GM19099 (cell line): ENCODE data around the gene MGAT5.

Source experiments
- POLR2A ChIP-seq: IDR thresholded peaks from 3 replicates; pipeline ENCODE4 v1.6.1; 2011; ENCODE audit warnings: low read depth; ENCODE audit not compliant: insufficient read length; ENCODE audit errors: extremely low read depth

Gene MGAT5, protein sequence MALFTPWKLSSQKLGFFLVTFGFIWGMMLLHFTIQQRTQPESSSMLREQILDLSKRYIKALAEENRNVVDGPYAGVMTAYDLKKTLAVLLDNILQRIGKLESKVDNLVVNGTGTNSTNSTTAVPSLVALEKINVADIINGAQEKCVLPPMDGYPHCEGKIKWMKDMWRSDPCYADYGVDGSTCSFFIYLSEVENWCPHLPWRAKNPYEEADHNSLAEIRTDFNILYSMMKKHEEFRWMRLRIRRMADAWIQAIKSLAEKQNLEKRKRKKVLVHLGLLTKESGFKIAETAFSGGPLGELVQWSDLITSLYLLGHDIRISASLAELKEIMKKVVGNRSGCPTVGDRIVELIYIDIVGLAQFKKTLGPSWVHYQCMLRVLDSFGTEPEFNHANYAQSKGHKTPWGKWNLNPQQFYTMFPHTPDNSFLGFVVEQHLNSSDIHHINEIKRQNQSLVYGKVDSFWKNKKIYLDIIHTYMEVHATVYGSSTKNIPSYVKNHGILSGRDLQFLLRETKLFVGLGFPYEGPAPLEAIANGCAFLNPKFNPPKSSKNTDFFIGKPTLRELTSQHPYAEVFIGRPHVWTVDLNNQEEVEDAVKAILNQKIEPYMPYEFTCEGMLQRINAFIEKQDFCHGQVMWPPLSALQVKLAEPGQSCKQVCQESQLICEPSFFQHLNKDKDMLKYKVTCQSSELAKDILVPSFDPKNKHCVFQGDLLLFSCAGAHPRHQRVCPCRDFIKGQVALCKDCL

DNA sequence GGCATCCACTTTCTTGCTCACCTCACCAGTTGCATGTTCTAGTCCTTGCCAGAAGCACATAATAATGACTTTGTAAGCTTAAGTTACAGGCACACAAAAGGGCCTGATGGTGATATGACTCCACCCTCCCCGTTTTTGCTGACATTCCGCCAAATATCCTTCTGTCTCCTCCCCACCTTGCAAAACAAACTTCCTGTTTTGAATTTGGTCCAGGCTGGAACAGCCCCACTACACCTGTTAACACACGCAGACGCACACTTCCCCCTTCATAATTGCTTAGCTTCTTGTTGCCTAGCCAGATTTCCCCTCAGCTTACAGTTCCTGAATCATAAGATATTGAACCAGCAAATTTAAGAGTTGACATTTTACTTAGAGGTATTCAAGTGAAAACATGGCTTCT, at the start of gene MGAT5:
Gene MGAT5 (plus strand): TSS at position 269 of the 400 bp plus-strand sequence. CDS start 332 bp downstream, outside the sequence.
- TF ChIP-seq POLR2A, result no peak

DNA sequence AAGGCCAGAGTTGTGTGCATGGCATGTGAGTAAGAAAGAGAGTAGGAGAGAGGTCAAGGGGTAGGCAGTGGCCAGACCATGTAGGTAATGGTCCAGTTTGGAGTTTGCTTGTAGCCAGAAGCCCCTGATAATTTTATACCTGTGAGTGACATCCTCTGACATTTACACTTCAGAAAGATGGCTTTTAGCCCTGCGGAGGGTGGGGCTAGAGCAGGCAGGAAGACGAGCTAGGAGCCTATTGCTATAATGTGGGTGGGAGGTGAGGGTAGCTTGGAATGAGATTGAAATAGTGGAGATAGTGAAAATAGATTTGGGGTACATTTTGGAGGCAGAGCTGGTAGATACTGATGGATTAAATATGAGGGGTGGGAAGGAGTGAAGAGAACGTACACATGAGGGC, 48.8 kb upstream of the MGAT5 start:
- TF ChIP-seq POLR2A, result no peak

DNA sequence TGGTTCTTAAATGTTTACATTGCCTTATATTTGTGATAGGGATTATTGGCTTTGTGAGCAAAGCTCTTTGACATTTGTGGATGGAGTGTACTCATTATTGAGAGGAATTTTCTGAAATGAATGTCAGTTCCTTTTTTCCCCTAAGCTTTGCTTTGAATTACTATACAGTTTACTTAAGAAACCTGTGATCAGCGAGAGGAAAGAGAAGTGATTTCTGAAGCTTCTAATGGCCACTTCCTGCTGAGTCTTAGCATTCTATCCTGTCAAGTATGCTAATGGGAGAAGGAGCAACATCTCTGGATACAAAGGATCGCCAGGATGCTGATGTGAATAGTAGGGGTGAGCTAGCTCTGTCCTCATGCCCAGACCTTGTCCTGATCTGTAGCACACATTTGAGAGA, 47.8 kb upstream of the MGAT5 start:
- no peak for TF ChIP-seq POLR2A

DNA sequence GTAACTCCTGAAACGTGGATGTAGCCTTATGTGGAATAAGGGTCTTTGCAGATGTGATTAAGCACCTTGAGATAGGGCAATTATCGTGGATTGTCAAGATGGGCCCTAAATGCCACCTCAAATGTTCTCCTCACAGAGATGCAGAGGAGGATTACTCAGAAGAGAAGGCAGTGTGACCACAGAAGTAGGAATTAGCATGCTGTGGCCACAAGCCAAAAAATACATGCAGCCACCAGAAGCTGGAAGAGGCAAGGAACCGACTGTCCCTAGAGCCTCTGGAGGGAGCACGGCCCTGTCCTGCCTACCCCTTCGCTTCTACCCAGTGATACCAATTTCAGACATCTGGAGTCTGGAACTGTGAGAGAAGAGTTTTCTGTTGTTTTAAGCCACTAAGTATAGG, 47.3 kb upstream of the MGAT5 start:
- no peak for TF ChIP-seq POLR2A

DNA sequence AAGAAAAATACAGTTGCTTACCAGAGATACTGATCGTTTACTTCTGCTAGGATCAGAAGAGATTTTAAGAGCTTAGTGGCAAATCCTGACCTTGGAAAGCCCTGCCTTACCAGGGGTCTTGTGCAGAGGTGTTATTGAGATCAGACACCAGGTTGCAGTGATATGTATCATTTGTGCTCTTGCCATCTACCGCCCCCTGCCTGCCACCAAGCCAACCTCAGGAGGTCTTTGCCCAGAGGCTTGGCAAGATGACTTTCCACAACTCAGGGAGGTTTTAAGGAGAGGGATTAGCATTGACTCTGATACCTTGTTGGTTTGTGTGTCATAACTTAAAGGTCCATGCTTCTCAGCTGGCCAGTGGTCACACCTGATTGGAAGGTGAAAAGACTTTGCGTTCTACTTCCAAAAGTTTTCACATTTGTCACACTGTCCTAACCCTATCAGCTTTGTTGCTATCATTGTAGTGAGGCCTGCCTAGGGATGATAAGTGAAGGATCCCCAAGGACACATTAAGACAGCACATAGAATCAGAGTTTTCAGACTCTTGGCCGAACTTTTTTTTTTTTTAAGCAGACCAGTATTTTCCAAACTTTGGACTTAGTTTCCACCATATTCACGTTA, 46.2 kb upstream of the MGAT5 start:
- no peak for TF ChIP-seq POLR2A

DNA sequence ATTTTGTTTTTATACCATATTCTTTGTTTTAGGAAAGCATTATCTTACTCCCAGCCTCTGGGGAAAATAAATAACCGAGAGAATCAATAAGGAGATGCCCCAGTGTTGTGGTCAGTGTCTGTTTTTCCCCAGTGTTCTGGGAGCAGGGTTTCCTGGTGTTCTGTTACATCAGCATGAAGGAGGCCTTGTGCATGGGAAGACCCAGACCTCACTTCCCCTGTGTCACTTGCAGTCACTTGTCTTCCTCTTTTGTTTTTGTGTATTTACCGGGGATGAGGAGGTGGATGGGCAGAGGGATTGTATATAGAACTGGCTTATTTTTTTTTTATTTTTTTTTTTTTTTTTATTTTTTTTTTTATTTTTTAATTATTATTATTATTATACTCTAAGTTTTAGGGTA, 45.0 kb upstream of the MGAT5 start:
- no peak for TF ChIP-seq POLR2A

DNA sequence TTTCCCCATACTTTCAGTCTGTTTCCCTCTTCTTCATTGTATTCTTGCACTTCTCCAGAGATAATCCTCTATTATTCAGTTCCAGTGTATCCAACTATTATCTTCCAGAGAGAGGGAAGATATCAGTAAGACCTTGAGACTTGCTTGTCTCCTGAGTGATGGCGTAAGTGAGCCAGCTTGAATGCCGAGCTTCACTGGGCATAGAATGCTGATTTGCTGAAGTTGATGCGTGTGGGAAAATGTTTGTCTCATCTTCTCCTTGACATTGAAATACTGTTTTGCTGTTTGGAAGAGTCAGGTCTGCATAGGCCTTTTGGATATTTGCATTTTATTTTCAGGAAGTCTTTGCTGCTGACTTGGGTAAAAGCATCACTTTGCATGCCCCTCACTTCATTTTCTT, 41.1 kb upstream of the MGAT5 start:
- TF ChIP-seq POLR2A, result no peak

DNA sequence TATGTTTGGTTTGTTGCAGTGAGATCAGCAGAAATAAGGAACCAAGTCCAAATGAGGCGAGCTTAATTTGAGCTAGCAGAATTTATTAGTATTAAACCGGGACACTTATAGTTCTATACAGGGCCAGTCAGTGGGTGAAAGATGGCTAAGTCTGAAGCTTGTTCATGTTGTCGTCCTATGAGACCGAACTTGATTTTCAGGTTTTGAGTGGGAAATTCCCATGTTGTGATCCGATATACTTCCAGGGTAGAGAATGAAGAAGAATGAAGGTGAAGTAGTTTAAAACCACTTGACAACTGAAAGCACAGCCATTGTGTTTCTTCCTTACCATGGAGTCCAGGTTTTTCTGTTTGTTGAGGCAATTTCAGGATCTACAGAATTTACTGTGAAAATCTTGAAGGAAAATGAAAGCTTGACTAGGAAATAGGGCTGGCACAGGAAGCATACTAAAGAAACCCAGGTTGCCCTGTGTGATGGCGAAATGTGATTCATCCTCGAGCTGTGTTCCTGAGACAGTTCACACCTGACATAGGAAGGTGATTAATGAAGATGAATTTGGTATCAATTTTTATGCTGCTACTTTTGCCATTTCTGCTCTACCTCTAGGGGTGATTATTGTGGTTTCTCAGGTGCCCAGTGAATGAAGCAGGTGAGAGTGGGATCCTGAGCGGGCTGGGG, 37.6 kb upstream of the MGAT5 start:
- TF ChIP-seq POLR2A, result no peak

DNA sequence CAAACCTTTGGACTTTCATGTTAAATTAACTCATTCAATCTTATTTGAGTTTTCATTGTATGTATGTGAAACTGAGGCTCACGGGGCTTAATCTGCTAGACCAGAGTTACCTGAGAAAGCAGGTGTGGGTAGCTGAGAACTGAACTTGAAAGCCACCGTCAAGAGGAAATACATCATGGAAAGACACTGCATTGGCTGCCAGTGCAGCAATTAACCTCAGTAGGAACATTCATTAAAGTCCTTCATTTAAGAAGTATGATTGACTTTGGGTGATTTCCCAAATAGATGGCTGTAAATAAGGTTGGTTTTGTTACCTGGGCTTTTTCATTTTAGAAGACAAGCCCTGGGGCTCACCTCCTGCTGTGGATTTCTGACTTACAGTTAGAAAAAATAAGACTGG, 36.5 kb upstream of the MGAT5 start:
- TF ChIP-seq POLR2A, result no peak

DNA sequence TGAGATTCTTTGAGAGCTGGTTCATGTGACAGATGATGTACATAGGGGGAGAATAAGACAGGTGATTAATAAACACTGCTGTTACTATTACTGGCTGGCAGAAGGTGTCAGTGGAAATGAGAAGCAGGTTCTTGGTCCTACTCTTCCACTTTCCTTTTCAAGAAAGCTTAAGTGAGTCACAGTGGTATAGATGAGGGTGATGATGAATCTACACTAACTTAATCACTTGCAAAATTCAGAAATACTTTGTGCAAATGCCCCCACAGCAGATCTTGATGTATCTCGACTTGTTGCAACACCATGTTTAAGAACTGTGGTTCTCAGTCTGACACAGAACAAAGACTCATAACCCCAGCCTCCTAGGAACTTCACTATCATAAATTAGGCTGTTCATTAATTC, 35.9 kb upstream of the MGAT5 start:
- TF ChIP-seq POLR2A, result no peak

DNA sequence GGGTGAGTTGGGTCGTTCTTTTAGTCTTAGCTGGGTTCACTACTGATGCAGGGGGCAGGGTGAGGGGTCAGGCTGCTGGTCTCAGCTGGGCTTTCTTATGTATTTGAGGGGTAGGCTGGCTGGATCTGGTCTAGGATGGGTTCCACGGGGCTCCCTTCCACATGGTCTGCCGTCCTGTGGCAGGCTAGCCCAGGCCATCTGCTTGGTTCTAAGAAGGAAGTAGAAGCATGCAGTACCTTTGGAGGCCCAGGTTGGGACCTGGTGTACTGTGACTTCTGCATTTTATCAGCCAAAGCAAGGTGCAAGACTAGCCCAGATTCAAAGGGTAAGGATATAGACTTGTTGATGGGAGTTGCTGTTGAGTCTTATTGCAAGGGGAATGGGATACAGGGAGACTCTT, 35.5 kb upstream of the MGAT5 start:
- TF ChIP-seq POLR2A, result no peak

DNA sequence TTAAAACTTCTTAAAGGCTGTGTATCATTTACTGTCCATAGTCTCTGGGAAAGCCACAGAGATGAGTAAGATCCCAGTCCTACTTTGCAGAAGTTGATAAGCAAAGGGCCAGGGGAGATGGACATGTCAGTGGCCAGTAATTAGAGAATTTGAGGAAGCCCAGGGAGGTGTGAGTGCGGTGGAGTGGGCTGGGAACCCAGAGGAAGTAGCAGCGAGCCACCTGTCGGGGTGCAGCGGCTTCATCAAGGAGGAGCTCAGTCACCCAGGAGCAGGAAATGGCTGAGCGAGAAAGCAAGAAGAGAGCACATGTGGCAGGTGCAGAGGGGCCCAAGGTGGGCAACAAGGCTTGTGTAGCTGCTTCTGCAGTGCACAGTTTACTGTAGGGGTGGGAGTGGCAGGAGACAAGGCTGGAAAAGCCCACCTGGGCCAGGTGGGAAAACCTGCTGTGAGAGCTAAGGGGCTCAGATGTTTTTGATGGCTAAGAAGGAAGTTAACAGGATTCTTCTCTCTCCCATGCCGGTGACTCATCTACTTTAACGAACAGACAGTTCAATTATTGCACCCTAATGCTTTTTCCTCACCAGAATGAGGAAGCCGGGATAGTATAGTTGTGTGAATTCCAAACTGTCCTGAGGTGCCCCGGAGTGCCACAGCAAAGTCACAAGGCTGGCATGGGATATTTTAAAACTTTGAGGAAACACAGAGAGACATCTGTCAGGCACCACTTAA, 34.8 kb upstream of the MGAT5 start:
- no peak for TF ChIP-seq POLR2A

DNA sequence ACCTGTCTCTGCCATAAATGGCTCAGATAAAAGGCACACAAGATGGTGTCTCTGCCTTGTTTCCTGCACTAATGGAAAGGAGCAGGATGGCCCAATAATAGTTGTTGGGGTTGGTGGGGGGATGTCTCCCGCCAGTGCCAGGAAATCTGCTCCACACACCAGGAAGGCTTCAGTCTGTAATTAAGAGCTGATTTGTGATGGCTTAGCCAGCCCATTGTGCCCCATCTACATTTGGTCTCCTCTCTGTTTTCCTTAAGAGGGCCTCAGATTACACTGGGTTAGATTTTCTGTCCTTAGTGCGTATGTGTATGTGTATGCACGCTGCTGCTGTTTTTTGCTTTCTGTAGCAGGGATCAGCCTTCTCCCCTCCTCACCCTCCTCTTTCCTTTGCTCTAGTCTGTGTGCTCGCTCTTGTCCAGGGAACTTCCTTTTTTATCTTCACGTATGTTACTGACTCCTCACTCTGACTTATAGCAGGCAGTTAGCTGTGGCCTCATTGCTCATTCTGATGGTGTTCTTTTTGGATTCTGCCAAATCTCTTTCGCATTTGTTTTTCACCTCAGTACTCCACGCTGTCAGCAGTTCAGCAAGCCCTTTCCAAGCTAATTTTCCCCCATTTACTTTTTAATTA, 33.4 kb upstream of the MGAT5 start:
- no peak for TF ChIP-seq POLR2A

DNA sequence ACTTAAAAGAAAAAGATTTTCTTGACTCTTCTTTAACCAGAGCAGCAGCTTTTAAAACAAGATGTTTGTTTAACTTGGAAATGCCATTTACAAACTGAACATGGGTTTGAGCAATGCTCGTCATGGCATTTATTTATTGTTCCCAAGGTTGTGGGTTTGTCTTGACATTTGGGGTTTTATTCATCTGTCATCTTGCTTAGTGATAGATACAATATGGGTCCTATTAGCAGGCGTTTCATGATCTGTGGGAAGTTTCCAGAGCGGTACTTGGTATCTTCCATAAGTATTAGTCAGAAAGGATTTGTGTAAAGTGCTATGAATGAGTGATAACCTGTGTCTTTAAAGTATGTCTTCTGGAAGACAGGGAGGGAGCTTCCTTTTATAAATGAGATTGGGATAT, 29.9 kb upstream of the MGAT5 start:
- no peak for TF ChIP-seq POLR2A
